Esophagus squamous epithelium (tissue), 4 donors: ENCODE results near the gene LDLRAD2.

Experiments
- POLR2A ChIP-seq, 4 donors: fragments of 450-650 bp; IDR thresholded peaks; one replicate each; pipeline ENCODE4 v1.6.1; 2017; ENCODE audit warnings: antibody characterized with exemption in 4 of 4, mild to moderate bottlenecking in 4 of 4, moderate library complexity in 3 of 4
- TF ChIP-seq, protein P1 (sequence below), 6 experiments: fragments of 450-650 bp in 4 of 6; fragments of 200-600 bp in 2 of 6; sonication (generic) in 2 of 6; IDR thresholded peaks; one replicate each; pipeline ENCODE4 v1.5.1; 2016 to 2019; ENCODE audit warnings: antibody characterized with exemption in 6 of 6, mild to moderate bottlenecking in 4 of 6, moderate library complexity in 4 of 6

- no peak for TF ChIP-seq POLR2A (IDR thresholded peaks at IDR 0.05)
- TF ChIP-seq, protein P1, sequence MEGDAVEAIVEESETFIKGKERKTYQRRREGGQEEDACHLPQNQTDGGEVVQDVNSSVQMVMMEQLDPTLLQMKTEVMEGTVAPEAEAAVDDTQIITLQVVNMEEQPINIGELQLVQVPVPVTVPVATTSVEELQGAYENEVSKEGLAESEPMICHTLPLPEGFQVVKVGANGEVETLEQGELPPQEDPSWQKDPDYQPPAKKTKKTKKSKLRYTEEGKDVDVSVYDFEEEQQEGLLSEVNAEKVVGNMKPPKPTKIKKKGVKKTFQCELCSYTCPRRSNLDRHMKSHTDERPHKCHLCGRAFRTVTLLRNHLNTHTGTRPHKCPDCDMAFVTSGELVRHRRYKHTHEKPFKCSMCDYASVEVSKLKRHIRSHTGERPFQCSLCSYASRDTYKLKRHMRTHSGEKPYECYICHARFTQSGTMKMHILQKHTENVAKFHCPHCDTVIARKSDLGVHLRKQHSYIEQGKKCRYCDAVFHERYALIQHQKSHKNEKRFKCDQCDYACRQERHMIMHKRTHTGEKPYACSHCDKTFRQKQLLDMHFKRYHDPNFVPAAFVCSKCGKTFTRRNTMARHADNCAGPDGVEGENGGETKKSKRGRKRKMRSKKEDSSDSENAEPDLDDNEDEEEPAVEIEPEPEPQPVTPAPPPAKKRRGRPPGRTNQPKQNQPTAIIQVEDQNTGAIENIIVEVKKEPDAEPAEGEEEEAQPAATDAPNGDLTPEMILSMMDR (IDR thresholded peaks at IDR 0.05), result no peak
These were observed 3.0 kb downstream of the LDLRAD2 start for GRCh38 chr1:21814981-21815582.
